ENCODE results near the gene EGR1. TPM values are rescaled to one million over a fixed set of nuclear protein-coding genes. Genes with fewer than 3 reads are reported as not detected.

Gene EGR1
- total RNA-seq, 1 experiment from 2014 or later = 84.0 TPM

DNA sequence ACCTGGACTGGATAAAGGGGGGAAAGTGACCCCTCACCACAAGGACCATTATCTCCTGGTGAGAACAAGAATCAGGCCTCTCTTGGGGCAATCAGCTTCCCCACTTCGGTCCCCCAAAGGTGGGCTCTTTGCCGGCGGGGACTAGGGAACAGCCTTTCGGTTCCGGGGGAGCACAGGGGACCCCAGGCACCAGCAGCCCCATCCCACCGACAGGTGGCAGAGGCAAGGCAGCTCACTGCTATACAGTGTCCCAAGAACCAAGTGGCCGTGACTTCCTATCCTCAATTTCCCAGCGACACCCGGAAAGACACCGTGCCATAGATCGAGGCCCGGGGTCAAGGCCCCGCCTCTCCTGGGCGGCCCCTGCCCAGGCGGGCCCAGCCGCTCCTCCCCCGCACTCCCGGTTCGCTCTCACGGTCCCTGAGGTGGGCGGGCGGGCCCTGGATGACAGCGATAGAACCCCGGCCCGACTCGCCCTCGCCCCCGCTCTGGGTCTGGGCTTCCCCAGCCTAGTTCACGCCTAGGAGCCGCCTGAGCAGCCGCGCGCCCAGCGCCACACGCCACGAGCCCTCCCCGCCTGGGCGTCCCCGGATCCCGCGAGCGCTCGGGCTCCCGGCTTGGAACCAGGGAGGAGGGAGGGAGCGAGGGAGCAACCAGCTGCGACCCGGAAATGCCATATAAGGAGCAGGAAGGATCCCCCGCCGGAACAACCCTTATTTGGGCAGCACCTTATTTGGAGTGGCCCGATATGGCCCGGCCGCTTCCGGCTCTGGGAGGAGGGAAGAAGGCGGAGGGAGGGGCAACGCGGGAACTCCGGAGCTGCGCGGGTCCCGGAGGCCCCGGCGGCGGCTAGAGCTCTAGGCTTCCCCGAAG lies 655 bp upstream of the EGR1 start:
- intact Hi-C loops (cut with micrococcal nuclease; ENCODE audit: unreplicated experiment) = loop anchor here (1.0 kb wide), 5 partner anchors 14 to 84 kb away; partner anchors contain the start of gene ETF1
- no peaks in the 10 kb centered on the region for H3K9me3 ChIP-seq
- Mint-ChIP-seq H3K9me3 (ENCODE audit: unreplicated experiment) (no peaks in the 10 kb centered on the region), H3K27ac (ENCODE audit: unreplicated experiment) (peak overlapping the region; percentile 96), H3K4me1 (ENCODE audit: low read depth, unreplicated experiment) (peaks cover 25% of the 10 kb centered on the region), H3K27me3 (ENCODE audit: insufficient read depth, unreplicated experiment) (peaks cover 2% of the 10 kb centered on the region), H3K36me3 (ENCODE audit: insufficient read depth, unreplicated experiment) (peaks cover 60% of the 10 kb centered on the region), H3K4me3 (ENCODE audit: unreplicated experiment) (peak overlapping the region; percentile 73)
- no peaks in the 10 kb centered on the region; the same call in 1 of the 2 replicates for H3K4me1 ChIP-seq
- peak overlapping the region; percentile 92 for H3K4me3 ChIP-seq (ENCODE audit: low read depth, low read length)
- no TSS peak for BruUV-seq (replicated peaks)
- ChIA-PET POLR2A (interaction anchor here (0.5 to 2.6 kb wide), 19 partner anchors 9 to 798 kb away, joined by 3 to 42 read pairs (median 5); partner anchors contain the start of genes ETF1, FAM53C and HSPA9), CTCF (interaction anchor here (0.6 to 2.9 kb wide), 11 partner anchors 15 to 114 kb away, joined by 3 to 34 read pairs (median 4); partner anchors contain the start of genes ETF1 and KDM3B)
- DNase-seq = peak; percentile 98 to 99
- TF ChIP-seq, protein P1, sequence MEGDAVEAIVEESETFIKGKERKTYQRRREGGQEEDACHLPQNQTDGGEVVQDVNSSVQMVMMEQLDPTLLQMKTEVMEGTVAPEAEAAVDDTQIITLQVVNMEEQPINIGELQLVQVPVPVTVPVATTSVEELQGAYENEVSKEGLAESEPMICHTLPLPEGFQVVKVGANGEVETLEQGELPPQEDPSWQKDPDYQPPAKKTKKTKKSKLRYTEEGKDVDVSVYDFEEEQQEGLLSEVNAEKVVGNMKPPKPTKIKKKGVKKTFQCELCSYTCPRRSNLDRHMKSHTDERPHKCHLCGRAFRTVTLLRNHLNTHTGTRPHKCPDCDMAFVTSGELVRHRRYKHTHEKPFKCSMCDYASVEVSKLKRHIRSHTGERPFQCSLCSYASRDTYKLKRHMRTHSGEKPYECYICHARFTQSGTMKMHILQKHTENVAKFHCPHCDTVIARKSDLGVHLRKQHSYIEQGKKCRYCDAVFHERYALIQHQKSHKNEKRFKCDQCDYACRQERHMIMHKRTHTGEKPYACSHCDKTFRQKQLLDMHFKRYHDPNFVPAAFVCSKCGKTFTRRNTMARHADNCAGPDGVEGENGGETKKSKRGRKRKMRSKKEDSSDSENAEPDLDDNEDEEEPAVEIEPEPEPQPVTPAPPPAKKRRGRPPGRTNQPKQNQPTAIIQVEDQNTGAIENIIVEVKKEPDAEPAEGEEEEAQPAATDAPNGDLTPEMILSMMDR (IDR thresholded peaks at IDR 0.05; ENCODE audit: insufficient read depth in 1 of 2, low read depth in 1 of 2, low read length in 1 of 2, severe bottlenecking in 1 of 2, unreplicated experiment in 1 of 2) = peak in 1 of 2 experiments; percentile 20
- H3K36me3 ChIP-seq (ENCODE audit: control insufficient read depth, insufficient read depth, low read length) = peaks cover 9% of the 10 kb centered on the region
- no peaks in the 10 kb centered on the region for H3K27me3 ChIP-seq (replicated peaks; ENCODE audit: control insufficient read depth, insufficient read depth, low read length)

DNA sequence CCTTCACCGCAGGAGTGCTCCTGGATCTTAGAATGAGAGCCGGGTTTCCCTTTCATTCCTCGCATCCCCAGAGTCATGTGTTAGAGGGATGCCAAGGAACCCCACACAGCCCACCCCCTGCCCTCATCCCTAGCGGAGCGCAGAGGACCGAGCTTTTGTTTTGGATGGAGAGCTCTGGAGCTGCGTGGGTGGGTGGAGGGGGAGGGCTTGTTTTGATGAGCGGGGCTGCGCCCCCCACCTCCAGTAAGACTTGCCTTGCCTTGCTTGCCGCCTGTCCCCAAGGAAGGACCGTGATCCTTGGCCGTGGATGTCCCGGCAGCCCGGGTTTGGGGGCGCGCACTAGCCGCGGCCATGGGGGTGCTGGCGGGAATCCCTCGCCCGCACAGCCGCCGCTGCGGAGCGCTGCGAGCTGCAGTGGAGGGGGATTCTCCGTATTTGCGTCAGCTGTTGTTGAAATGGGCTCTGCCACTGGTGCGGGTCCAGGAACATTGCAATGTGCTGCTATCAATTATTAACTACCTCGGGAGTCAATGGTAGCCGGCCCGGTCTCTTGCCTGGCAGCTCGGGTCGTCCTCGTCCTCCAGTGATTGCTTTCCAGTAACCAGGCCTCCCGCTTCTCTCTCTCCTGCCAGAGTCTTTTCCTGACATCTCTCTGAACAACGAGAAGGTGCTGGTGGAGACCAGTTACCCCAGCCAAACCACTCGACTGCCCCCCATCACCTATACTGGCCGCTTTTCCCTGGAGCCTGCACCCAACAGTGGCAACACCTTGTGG lies 1.0 kb downstream of the EGR1 start:
- Histone ChIP-seq H3K9me3 (no peaks in the 10 kb centered on the region), H3K27me3 (replicated peaks; ENCODE audit: control insufficient read depth, insufficient read depth, low read length) (no peaks in the 10 kb centered on the region), H3K36me3 (ENCODE audit: control insufficient read depth, insufficient read depth, low read length) (peaks cover 9% of the 10 kb centered on the region), H3K4me1 (no peaks in the 10 kb centered on the region; the same call in none of the 2 replicates), H3K4me3 (ENCODE audit: low read depth, low read length) (peak overlapping the region; percentile 92)
- H3K4me3 Mint-ChIP-seq (ENCODE audit: unreplicated experiment) = peak overlapping the region; percentile 73
- no peaks in the 10 kb centered on the region for H3K9me3 Mint-ChIP-seq (ENCODE audit: unreplicated experiment)
- TF ChIP-seq, protein P1 (IDR thresholded peaks at IDR 0.05; ENCODE audit: insufficient read depth in 1 of 2, low read depth in 1 of 2, low read length in 1 of 2, severe bottlenecking in 1 of 2, unreplicated experiment in 1 of 2) = no peak
- peak overlapping the region; percentile 96 for H3K27ac Mint-ChIP-seq (ENCODE audit: unreplicated experiment)
- H3K36me3 Mint-ChIP-seq (ENCODE audit: insufficient read depth, unreplicated experiment) = peaks cover 76% of the 10 kb centered on the region
- intact Hi-C loops (cut with micrococcal nuclease; ENCODE audit: unreplicated experiment) = no loop called here
- ChIA-PET POLR2A (interaction anchor here (0.6 to 2.6 kb wide), 9 partner anchors 17 to 973 kb away, joined by 3 to 42 read pairs (median 6); partner anchors contain the start of genes DNAJC18, ETF1 and HSPA9), CTCF (interaction anchor here (0.6 to 2.2 kb wide), 3 partner anchors 17 to 37 kb away, joined by 3 to 8 read pairs (median 3); no protein-coding TSS in a partner anchor)
- H3K4me1 Mint-ChIP-seq (ENCODE audit: low read depth, unreplicated experiment) = peaks cover 32% of the 10 kb centered on the region
- peaks cover 6% of the 10 kb centered on the region for H3K27me3 Mint-ChIP-seq (ENCODE audit: insufficient read depth, unreplicated experiment)
- no TSS peak for BruUV-seq (replicated peaks)
- DNase-seq = peak; percentile 64 to 69

Measured in Caco-2 (cell line).